GM12872 (cell line): ENCODE data around the gene PTPN14.

ENCODE experiments used
- CTCF ChIP-seq: IDR thresholded peaks from 3 replicates; pipeline ENCODE4 v1.5.1; 2011; ENCODE audit warnings: low read depth, mild to moderate bottlenecking, low read length, moderate library complexity; ENCODE audit not compliant: insufficient read depth

Gene PTPN14

DNA sequence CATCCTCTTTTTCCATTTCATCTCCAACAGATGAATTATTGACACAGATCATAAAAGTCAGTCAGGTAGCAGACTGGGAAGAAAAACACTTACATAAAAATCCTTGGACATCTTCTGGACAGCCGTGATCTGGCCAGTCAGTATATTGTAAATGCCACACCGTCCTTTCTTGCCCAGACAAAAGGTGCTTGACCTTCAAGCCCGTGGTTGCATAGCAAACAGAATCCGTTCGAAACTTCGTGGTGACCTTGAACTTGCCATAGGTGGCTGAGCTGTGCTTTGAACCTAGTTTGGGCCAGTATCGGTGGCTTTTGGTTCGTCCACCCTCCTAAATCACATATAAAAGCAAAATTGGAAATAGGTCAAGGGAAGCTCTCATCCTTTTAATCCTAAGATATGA, 182.0 kb downstream of the PTPN14 start:
- no peak for TF ChIP-seq CTCF

- no peak for TF ChIP-seq CTCF
These were observed 183.6 kb downstream of the PTPN14 start for GRCh38 chr1:214367841-214368240.

DNA sequence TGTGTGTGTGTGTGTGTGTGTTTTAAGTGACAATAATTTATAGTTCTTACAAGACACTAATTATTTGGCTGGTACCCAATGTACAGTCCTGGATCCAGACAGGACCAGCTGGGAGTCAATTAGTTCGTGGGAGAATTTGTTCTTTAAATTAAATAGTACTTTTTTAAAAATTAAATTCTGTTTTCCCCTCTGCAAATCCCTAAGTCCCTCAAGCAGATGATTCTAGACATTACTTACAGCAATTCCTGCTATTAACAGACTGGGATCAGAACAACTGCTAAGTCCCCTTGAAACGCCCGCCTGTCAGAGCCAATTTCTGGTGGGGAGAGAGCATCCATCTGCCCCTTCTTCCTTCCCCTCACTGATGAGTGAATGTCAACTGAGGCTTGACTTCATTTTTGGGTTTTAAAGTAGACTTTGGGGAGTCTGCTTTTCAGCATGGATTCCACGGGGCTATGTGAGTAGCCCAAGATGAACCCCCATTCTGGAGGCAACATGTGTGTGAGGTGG, 186.6 kb downstream of the PTPN14 start:
- no peak for TF ChIP-seq CTCF

GRCh38 chr1:214364386-214364785, 187.0 kb downstream of the PTPN14 start:
- TF ChIP-seq CTCF, result no peak

GRCh38 chr1:214363386-214363785, 188.0 kb downstream of the PTPN14 start:
- no peak for TF ChIP-seq CTCF

DNA sequence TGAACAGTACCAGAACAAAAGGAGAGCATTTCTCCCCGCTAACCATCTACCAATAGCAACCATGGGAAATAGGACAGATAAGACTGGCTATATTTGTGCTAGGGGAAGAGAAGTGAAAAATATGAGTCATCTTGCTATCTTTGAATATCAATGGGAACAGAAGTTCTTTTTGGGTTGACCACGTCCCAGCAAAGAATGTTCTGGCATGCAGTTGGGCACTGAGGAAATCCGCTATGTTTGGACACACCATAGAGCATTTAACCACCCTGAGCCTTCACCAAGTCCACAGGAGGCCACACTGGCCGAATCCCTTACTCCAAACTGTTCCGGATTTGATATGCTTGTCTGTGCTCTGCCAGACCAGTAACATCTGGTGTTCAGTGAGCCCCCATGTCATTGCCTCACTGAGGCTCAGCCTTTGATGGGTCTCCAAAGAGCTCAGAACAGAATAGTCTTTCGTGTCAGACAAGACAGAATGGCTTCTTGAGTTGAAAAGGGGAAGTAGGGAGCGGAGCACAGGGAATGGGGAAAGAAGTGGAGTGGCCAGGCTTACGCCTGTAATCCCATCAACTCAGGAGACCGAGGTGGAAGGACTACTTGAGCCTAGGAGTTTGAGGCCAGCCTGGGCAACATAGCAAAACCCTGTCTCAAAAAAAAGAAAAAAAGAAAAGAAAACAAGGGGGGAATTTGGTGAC, 189.1 kb downstream of the PTPN14 start:
- TF ChIP-seq CTCF, result no peak

DNA sequence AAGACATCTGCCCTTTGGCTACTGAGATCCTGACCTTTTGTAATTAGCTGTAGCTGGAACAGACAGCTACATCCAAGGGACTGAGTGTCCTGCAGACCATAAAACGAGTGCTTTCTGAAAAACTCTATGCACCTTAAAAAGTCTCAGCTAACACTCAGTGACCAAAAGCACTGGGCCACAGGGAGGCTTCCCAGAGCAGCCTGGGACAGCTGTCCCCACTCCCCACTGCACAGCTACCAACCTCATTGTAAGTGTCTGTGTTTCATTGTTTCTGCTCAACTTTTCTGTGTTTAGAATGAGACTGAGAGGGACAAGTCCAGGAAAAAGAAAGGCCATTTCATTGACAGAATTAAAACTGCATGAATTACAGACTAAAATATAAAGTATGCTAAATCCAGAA, 189.8 kb downstream of the PTPN14 start:
- TF ChIP-seq CTCF, result no peak
